DMS79 (cell line): ENCODE measurements around the gene SYNGR3.
"Not testable (repeated sequence)": the region's sequence is repeated elsewhere in the genome, so short reads cannot be mapped to it uniquely, and the experiment has no call there.

Experiments used
- DNase-seq: peaks from one replicate; lab custom pipeline; 2025; lab: John Stamatoyannopoulos, UW

The SYNGR3 gene

DNA sequence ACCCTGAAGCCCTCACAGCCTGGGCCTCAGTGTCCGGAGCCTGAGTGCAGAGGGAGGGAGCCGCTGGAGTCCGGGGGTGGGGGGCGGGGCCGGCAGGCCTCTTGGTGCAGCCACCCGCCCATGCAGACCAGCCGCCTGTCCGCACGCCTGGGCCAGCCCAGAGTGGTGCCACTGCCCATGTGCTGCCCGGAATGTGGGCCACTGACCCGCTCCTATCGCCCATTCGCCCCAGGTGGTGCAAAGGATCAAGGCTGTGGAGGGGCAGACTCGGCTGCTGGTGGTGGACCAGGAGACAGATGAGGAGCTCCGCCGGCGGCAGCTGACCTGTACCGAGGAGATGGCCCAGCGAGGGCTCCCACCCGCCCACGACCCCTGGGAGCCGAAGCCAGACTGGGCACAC, 39.6 kb downstream of the SYNGR3 start:
- DNase-seq: no peak

DNA sequence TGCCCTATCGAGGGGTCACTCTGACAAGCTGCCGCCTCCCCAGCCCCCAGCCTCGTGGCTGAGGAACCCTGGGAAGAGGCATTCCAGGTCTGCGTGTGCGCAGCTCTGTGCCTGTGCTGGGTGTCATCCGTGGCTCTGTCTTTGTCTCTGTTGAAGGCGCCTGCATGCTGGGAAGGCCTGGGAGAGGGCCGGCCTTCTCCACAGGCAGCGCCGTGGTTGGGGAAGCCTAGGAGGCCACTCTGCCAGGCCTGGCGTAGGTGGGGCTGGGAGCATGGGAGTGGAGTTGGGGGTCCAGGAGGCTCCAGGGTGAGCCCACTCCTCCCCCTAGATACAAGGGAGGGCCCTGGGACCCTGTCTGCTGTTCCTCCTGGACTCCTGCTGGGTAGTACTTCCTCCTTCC, 40.3 kb downstream of the SYNGR3 start:
- DNase-seq: no peak

DNA sequence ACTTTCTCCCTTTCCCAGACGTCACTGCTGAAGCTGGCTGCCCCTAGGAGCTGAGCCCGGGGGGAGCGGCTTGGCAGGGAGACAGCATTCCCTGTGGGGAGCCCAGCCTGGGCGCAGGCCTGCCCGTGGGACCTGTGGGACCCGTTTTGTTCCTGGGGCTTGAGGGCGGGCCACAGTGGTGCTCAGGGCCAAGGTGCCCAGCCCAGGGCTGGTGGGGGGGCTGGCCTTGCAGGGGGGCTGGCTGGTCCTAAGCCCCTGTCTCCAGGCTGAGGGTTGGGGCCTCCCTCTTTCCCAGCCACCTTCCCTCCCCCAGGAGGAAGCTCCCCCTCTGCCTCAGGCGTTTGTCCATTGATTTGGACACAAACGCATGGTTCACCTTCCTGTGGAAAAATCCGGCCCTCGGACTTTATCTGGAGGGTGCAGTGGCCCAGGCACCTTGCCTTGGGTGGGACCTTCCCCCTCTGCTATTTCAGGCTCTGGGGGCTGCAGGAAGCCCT, 41.4 kb downstream of the SYNGR3 start:
- DNase-seq: no peak

DNA sequence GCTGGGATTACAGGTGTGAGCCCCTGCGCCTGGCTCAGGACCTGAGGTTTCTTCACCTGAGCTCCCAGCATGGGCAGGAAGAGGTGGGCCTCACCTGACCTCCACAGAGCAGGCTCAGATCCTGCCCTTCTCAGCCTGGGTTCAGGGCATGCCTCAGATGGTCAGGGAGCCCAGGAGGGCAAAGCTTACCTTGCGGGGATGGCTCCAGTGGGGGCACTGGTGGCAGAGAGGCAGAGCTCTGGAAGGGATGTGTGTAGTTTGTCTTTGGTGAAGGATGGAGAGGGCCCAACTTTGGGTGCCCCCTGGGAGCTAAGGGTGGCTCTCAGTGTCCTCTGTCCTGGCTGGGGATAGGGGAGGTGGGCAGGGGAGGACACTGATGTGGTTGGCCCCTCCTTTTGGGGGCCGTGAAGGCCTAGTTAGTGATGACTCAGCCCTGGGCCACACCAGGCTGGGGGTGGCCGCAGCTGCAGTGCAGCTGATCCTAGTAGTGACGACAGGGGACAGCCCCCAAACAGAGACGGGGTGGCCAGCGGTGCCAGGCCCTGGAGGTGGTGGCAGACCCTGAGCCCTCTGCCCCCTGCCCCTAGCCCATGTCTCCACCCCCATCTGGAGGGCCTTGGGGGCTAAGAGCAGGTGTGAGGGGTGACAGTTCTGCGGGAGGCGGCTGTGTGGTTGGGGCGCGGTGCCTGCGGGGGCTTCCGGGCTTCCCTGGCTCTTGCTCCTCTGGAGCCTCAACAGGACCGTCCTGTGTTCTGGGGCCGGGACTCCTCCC, 42.7 kb downstream of the SYNGR3 start:
- DNase-seq: no peak

DNA sequence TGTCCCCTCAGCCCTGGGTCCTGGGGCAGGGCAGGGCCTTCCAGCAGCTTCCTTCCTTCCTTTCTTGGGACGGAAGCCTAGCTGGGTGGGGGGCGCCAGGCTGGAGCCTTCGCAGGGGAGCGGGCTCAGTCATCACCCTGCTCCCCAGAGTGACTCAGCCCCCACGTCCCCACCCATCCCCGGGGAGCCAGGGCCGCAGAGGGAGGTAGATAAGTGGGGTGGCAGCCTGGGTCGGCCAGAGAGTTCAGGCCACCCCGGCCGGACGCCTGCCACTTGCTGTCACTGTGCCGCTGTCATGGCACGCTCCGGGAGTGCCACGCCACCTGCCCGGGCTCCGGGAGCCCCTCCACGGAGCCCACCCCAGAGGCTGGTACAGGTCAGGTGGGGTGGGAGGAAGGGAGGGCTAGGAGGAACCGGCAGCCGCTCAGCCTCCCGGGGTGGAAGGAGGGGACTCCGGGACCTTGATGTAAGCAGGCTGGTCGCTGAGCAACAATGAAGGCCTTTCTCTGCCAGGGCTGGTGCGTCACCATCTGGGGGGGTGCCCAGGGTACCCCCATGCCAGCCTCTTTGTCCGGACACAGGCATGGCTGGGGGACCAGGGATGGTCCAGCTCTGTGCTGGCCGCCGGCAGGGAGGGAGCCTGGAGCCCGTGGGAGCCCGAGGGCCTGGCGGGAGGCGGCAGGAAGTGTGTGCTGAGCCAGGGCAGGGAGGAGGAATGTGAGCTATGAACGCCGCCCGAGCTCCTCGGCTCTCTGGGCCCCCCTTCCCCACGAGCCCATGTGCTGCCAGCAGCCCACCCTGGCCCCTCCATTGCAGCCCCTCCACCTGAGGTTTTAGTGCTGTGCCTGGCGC, 43.5 kb downstream of the SYNGR3 start:
- no peak for DNase-seq

DNA sequence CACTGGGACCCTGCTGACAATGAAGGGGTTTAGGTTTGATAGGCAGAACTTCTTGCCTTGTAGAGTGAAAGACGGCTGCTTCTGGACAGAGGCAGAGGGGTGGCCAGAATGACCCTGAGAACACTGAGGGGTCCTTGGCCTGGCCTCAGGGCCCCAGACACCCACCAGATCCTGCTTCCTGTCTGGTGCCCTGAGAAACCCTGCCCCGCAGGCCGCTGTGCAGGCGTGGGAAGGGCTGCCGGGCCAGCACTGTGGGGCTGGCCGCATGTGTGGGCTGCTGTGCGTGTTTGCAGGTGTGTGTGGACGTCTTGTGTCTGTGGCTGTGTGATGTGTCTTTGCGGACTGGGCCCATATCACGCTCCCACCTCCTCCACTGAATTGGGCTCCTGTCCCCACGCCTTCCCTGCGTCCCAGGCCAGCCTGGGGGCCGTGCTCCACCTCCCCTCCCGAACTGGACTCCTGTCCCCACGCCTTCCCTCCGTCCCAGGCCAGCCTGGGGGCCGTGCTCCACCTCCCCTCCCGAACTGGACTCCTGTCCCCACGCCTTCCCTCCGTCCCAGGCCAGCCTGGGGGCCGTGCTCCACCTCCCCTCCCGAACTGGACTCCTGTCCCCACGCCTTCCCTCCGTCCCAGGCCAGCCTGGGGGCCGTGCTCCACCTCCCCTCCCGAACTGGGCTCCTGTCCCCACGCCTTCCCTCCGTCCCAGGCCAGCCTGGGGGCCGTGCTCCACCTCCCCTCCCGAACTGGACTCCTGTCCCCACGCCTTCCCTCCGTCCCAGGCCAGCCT, 44.3 kb downstream of the SYNGR3 start:
- DNase-seq: not testable (repeated sequence)

DNA sequence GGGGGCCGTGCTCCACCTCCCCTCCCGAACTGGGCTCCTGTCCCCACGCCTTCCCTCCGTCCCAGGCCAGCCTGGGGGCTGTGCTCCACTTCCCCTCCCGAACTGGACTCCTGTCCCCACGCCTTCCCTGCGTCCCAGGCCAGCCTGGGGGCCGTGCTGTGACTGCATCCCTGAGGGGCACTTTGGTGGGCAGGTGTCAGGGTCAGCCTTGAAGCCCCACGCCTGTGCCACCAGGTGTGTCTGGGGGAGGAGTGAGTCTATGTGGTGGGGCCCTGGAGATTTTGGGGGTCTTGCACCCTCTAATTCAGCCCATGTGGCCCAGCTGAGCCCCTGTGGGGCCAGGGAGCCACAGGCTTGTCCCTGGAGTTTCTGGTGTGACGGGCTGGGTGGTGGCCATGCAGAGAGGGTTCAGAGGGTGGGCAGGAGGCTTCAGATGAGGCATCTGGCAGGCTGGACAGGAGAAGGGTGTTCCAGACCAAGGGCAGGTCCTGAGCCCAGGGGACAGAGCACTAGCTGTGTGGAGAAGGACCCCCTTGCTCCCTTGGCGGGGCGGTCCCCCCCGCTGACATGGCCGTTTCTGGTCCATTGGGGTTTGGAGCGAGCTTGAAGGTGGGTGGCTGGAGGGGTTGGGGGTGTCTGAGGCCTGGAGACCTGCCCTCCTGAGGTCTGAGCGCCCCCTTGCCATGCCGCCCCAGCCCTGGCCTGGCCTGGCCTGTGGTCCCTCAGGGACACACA, 45.1 kb downstream of the SYNGR3 start:
- DNase-seq: no peak

DNA sequence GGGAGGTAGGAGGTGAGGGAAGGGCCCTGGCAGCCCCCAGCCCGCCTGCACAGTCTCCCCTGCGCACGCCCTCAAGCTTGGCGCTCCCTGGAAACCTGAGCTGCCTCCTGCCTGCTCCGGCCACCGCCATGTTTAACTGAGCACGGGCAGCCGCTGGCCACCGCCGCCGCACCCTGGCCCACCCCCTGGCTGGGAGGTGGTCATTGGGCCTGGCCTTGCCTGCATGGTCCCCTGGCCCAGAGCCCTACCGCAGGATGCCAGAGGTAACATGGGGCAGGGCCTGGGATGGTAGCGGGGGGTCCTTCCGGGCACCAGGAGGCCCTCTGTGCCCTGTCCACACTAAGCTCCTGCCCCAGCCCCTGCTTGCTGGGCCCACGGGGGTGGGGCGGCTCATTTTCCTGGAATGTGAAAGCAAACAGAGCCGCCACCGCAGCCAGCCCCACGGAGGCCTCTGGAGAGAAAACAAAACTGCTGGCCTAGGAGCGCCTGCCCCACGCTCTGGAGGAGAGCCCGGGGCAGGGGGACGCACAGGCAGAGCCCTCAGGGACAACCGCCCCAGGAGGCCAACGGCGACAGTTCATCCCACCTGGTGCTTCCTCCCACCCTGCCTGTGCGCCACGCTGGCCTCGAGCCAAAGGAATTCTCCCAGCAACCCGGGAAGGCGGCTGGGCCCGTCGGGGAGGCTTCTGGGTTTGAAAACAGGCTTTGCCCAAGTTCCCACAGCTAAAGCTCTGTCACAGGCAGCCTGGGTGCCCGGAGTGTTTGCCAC, 45.8 kb downstream of the SYNGR3 start:
- no peak for DNase-seq

DNA sequence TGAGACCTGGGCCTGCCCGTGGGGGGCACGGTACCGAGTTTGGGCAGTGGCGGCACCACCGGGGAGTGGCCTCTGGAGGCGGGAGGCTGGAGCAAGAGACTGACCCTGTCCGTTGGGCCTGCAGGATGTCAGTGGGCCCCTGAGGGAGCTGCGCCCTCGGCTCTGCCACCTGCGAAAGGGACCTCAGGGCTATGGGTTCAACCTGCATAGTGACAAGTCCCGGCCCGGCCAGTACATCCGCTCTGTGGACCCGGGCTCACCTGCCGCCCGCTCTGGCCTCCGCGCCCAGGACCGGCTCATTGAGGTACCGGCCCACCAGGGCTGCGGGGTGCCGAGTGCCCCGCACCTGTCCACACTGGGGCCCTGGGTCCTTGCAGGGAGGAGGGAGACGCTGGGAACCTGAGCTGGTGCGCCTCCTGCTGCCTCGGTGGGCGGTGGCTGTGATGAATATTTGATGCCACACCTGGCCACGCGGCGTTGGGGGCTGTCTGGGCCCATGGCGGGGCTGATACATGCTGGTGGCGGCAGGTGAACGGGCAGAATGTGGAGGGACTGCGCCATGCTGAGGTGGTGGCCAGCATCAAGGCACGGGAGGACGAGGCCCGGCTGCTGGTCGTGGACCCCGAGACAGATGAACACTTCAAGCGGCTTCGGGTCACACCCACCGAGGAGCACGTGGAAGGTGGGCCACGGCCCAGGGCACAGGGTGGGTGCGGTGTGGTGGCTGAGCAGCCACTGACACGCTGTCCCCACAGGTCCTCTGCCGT, 46.6 kb downstream of the SYNGR3 start:
- DNase-seq: no peak

DNA sequence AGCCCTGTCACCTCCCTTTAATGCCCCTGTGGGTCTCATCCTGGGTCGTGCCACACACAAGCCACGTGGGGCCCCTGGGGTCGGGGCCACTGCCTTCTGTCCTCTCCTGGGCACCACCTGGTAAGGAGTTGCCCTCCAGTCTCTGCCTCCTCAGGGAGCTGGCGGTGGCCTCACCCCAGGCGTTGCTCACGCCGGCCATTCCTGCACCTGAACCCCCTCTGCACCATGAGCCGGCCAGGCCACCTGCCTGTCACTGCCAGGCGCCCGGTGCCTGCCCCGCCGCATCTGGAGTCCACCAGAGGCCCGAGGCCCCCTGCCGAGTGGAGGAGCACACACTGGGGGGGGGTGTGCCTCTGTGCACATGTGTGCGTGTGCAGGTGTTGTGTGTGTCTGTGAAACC, 47.3 kb downstream of the SYNGR3 start:
- no peak for DNase-seq

DNA sequence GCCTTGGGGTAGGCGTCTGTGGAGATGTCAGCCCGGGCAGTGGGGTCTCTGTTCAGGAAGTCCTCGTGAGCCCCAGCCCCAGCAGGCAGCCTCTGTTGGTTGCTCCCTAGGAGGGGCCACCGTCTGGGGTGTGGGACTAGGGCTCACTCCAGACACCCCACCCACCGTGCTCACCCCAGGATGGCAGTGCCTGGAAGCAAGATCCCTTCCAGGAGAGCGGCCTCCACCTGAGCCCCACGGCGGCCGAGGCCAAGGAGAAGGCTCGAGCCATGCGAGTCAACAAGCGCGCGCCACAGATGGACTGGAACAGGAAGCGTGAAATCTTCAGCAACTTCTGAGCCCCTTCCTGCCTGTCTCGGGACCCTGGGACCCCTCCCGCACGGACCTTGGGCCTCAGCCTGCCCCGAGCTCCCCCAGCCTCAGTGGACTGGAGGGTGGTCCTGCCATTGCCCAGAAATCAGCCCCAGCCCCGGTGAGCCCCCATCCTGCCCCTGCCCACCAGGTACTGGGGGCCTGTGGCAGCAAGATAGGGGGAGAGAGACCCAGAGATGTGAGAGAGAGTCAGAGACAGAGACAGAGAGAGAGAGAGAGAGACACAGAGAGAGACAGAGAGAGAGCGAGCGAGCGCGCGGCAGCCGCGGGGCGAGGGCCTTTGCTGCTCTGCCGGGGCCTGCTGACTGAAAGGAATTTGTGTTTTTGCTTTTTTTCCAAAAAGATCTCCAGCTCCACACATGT, 48.0 kb downstream of the SYNGR3 start:
- DNase-seq: no peak

DNA sequence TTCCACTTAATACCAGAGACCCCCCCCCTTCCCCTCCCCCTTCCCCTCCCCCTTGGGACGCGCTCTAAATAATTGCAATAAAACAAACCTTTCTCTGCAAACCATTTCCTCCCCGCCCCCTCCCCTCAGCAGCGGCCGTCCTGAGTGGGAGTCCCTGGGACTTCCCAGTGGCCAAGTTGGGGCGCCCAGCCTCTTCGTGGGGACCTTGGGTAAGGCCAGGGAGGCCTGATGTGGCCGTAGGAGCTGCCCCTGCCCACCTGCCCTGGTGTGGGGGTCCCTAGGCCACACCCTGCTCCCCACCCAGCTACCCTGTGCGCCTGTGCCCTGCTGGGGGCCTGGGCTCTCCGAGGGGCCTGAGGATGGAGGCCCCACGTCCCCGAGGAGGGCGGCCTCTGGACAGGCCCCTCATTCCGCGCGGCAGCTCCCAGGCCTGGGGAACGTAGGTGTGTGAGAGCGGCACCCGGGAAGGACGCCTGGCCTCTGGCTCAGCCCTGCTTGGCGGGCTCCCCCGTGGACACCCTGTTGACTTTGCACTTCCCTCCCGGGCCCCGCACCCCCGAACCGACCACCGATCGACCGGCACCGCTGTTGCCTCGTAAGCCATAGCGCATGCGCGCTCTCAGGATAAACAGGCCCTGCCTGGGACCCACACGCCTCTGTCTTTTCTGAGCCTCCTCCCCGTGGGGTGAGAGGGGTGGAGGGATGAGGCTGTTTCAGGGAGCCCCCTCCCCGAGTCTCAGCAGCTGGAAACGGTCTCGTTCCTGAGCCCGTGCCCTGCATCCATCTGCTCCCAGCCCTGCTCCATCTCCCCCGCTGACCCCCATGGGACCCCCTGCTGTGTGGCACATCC, 48.8 kb downstream of the SYNGR3 start:
- no peak for DNase-seq

DNA sequence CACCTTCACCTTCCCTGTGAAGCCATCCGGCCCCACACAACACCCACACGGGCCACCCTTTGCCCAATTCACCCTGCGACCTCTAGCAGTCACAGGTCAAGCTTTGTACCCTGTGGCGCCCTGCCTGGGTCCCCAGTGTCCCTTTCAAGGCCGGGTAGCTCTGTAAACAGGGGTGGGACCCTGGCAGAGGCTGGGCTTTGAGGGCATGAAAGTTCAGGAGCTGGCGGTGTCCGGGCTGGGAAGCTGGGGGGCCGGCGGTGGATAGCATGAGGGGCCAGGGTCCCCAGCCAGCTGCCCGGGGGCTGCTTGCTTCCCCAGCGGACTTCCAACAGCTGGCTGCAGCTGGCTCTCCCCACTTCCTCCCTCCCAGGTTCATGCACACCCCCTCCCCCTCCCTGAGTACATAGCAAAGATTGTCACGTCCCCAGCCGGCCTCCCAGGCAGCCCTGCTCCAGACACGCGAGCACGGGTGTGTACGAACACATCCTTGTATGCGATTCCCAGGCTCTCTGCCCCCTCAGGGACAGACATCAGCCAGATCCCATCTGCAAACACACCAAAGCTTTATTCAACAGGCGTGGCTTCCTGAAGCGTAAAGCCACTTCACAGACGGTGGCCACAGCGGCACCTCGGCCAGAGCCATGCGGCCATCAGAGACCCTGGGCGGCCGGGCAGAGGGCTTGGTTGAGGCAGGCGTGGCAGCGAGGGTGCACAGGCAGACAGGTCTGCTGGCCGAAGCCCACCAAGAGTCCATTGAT, 49.7 kb downstream of the SYNGR3 start:
- DNase-seq: no peak

DNA sequence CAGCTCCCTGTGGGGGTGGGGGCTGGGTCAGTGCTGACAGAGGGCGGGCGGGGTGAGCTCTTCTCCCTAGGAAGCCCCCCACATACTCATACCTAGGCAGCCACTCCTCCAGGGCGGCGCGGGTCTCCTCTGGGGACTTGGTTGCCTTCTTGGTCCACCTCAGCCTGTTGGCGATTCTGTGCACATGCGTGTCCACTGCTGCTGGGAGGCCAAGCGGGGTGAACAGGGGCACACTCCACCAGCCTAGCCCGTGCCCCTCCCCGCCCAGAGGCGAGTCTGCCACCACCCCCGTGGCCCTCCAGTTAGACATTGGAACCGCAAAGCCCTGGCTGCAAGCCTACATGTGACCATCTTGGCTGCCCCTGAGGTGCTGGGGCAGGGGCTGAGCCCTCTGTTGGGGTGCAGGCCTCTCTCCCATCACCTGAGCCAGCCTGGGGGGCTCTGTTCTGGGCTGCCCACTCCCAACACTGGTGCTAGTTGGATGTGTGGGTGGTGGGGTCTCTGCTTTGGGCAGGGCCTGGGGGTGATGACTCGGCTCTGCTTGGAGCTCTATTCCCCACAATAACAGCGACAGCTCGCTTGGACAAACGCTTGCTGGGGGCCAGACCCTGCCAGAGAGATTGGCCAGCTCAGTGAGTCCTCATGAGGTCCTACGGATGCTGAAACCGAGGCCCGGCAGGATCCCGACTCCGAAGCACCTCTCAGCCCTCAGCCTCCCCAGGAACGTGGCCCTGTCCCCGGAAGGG, 50.4 kb downstream of the SYNGR3 start:
- DNase-seq: no peak

DNA sequence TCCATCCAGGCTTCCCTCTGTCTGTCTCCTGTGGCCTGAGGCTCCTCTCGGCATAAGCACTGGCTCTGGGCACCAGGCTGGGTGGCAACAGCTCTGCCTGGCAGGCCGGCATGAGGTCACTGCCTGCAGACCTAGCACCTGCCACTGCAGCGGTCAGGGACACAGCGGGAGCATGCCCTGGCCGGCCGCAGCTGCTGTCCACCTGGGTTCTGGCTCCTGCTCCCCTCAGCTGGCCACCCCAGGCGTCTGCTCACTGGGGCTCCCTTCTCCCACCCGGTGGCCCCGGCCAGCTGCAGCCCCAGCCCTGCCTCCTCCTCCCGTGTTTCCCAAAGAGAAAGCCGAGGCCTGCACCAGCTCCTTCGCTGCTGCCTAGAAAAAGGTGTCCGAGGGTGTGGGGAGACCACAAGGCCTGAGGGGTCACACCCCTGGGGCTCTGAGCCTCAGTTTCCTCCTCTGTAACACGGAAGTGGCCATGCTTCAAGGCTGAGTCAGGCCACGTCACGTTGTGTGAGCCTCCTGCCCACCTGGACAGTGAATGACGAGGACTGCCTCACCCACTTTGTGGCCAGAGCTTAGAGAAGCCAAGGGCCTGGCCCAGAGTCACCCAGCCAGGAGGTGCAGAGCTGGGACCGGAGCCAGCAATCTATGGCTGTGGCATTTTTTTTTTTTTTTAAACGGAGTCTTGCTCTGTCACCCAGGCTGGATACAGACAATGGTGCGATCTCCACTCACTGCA, 51.2 kb downstream of the SYNGR3 start:
- peak; percentile 64 for DNase-seq
